GM10847 (cell line): ENCODE data around the gene UMODL1.

Source experiments
- POLR2A ChIP-seq: IDR thresholded peaks from 2 replicates; pipeline ENCODE4 v1.6.1; 2011; ENCODE audit not compliant: insufficient read length; ENCODE audit errors: extremely low read depth

UMODL1 gene

DNA sequence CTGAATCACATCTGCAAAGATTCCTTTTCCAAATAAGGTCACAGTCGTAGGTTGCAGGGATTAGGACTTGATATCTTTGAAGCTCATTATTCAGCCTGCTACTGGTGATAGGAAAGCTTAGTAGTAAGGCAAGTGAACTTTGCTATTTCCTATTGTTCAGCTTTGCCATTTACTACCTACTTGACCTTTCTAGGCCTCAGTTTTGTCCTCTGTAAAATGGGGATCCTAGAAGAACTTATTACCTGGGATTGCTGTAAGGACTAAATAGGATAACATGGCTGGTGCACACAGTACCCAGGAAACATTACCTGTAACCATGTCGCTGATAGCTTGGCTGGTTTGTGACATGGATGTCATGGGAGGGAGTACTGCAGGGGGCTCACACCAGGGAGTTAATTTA, 24.5 kb downstream of the UMODL1 start:
- TF ChIP-seq POLR2A: no peak

DNA sequence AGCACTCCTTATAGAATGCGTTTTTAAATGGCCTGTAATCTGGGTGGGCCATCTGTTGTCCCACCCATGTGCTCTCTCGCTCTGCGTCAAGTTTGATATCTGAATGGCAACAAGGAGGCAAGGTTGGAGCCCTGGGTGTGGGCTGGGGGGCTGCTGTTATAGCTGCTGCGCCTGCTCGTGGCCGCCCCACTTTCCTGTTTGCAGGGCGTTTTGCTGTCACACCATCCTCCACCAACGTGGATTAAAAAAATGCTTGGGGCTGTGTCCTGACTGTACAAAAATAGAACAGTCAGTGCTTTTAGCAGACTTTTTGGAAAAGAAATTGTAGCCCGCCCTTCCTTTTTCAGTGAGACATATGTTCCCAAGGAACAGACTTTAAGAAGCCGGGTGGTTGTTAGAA, 25.4 kb downstream of the UMODL1 start:
- no peak for TF ChIP-seq POLR2A

DNA sequence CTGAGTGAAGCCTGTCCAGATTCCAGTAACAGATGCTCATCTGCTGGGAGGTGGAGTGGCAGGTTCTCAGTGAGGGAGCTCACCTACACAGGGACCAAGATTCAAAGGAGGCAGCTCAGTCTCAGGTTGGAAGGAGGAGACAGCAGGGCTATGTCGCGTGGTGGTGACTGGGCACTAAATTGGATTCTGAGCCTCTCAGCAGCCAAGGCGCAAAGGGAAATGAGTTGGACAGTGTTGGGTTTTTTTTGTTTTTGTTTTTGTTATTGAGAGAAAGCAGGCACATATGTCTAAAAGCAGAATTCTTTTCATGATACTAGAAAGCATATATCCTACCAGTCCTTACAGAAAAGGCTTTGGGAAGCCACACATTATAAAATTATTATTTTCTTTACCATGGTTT, 26.2 kb downstream of the UMODL1 start:
- TF ChIP-seq POLR2A: no peak

DNA sequence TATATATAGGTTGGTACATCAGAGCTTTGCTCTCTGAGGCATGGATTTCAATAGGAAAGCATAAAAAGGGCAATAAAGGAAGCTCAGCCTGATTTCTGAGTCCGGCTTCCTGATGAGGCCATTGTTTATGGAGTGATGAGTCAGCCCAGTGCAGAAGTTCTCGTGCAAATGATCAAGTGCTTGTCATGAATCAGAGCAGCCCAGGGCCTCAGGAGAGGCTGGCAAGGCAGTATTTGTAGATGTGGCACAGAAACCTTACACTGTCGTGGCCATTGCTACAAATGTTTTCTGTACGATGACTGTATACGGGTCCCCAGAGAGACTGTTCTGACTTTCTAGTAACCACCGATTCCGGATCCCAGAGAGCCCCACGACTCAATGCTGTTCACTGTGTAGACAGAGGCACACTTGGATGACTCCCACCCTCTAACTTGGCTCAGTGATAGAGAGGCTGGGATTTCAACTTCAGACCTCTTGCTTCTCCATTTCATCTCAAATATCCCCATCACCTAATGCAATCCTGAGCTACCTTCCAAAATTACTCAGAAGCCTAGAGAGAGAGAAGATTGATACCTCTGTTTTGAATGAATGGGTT, 26.8 kb downstream of the UMODL1 start:
- TF ChIP-seq POLR2A: no peak

DNA sequence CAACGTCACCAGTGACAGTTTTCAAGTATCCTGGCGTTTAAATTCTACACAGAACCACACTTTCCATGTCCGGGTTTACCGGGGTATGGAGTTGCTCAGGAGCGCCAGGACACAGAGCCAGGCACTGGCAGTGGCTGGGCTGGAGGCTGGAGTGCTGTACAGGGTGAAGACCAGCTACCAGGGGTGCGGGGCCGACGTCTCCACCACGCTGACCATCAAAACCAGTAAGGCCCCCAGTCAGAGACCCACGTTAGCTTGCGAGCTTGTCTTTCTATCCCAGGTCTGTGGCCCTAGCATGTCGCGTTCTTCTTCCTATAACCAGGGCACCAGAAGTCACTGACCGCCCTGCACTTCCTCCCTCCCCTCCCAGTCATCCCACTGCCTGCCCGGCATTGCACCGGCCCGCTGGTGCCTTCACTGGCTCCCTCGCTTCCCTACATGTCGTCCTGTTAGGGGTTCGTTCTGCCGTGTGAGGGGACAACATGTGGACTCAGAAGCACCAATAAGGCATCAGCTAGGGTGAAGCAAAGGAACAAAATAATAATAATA, 27.9 kb downstream of the UMODL1 start:
- no peak for TF ChIP-seq POLR2A

DNA sequence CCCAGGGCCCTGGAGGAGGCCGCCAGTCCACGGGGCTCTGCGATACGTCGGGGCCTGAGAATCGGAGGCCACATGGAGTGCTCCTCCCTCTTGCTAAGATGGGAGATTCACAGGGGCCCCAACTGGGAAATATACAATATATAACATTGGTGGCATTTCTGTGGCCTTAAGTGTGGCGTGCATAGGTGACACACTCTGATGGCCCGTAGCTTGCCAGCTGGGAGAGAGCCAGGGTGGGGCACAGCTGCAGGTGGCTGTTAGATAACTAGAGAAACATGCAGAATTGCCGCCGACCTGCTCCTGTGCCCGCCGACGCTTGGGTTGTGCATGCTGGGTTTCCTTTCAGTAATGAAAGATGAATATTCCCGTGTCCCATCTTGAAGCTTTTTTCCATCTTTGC, 30.1 kb downstream of the UMODL1 start:
- no peak for TF ChIP-seq POLR2A

DNA sequence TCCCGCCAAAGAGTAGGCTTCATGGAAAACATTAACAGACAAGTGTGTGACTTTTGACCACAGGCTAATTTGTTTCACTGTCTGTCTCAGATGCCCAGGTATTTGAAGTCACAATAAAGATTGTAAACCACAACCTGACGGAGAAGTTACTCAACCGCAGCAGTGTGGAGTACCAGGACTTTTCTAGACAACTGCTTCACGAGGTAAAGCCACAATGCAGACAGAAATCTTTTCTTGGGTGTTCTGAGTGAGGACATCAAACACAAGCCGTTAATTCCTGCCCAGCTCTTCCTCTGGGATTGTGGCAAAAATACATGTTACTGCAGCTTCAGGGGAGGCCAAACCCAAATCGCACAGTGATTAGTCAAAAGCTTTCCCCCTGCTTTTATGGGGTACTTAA, 31.0 kb downstream of the UMODL1 start:
- TF ChIP-seq POLR2A: no peak

DNA sequence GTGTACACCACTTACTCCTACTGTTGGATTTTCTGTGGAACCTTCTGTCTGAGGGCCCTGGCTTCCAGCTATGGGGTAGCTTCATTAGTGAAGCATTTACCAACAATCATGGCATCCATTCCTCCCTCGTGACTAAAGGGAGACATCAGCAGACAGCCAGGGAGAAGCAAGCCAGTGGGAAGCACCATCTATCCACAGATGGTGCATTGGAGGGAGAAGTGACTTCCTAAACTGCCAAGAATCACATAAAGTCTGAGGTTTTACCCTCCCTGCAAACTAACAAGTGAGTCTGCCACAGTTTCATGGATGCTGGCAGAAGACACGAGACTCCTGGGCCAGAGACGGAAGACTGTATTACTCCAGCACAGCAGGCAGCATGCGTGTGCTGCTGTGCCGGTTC, 31.4 kb downstream of the UMODL1 start:
- TF ChIP-seq POLR2A: no peak

DNA sequence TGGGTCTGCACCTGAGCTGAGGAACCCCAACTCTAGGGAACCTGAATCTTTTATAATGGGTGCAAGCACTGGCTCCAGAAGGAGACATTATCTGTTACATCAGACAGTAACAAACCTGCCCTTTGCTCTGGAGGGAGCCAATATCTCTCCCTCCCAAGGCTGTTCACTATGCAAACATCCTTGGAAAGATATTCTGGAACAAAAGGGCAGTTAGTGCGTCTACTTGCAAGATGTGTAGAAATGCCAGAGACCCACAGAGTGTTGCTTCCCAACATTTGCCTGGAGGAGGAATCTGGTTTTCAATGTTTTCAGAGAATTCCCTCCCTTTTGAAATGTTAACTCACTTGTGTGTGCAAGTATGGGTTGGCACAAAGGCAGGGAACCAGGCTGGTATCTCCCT, 31.9 kb downstream of the UMODL1 start:
- no peak for TF ChIP-seq POLR2A

DNA sequence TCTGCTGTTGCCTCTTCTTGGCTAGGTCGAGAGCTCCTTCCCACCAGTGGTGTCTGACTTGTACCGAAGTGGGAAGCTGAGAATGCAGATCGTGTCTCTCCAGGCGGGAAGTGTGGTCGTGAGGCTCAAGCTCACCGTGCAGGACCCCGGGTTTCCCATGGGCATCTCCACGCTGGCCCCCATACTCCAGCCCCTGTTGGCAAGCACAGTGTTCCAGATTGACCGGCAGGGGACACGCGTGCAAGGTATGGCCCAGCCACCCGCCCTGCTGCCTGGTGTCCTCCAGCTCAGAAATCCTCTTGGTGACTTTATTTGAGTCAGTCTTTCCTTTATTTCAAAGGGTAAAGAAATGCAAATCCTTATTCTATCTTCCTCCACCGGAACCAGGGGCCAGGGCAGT, 32.7 kb downstream of the UMODL1 start:
- no peak for TF ChIP-seq POLR2A

DNA sequence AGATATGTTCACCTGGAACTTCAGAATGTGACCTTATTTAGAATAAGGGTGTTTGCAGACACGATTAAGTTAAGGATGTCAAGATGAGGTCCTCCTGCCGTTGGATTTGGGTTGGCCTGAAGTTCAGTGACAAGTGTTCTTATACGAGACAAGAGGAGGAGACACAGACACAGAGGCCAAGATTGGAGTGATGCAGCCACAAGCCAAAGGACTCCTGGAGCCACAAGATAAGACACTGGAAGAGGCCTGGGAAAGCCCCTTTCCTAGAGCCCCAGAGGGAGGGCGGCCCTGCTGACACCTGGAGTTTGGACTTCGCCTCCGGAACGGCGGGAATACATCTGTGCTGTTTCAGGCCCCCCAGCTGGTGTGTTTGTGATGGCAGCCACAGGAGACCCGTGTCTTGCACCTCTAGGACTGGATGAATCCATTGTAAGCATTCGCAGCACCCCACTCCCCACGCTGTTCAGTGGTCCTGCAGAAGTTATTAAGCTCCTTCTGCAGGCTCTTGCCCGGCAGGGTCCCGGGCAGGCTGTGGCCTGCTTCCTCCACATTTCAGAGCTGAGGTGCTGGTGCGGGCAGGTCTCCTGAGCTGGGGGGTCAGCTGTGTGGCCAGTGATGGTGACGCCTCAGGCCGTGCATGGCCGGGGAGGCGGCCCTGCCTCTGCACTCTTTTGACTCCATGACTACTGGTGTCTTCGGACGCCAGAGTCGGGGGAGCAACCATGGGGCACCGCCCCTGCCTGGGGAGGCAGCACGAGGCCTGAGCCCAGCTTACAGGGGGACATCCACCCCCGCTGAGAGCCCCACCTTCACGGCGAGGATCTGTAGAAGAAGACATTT, 34.6 kb downstream of the UMODL1 start:
- no peak for TF ChIP-seq POLR2A

DNA sequence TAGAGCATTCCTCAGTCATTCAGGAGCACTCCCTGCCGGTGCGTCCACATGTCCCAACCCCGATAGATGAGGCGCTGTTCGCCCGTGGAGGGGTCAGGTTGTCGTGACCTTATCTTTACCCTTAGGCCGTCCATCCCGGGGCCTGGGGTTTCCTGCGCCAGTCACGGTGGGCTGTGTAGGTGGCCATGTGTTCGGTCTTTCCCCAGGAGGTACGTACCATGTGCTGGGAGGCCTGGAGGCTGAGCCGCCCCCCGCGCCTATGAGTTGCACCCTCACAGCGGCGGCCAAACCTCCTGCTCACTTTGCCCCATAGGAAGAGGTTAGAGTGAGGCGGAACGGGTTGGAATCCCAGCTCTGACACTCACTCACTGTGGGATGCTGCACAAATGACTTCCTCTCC, 35.3 kb downstream of the UMODL1 start:
- TF ChIP-seq POLR2A: no peak

DNA sequence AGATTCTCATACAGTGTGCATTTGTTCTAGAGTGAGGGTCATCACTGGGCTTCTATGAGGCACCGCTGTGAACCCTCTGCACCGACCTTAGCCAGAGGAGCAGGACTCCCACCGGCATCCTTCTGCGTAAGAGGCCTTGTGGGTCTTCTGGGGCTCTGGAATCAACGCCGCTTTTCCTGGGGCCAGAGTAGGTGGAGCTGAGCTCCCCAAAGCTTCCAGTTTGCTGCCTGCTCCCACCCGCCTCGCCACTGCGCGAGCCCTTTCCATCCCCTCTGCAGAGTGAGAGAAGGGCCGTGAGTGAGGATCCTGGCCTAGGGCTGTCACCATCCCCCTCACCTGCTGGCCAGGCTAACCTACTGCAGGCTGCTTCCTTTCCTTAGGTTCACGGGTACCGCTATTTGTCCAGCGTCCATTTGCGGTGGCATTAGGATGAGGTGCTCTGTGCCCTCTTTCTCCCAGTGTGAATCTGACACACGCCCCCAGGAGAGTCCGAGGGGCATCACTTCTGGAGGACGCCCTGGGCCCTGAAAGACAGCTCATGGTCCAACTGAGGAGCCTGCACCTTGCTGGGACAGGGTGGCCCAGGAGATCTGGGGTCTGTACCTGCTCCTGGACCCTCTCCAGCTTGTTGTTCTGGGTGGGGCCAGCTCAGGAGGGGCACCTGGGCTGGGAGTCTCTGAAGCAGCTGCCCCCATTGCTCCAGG, 36.2 kb downstream of the UMODL1 start:
- TF ChIP-seq POLR2A: no peak

DNA sequence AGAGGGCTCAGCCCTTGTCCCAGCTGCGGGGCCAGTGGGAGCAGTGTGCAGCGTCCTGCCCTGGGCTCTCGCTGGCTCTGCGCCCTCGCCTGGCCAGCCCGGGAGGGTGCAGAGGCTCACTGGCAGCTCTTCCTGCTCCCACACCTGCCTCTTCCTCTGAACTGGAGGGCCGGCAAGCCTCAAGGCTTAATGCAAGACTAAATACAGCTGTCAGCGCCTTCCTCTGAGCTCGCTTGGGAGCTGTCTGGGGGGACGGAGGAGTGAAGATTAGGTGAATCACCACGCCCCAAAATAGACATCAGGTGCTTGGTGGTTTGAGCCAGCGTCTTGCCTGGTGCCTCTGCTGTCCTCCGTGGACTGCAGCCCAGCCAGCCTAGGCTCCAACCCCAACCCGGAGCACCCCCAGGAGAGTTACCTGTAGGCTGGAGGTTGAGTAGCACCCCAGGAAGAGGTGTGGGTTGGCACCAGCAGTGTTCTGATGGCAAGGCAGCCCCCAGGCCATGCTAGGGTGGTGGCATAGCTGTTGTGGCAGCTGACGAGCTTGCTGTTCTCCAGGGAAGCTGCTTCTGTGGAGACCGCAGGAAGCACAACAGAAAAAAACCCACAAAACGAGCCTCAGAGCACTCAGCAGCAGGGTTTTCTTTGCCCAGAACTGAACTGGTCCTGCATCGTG, 36.9 kb downstream of the UMODL1 start:
- no peak for TF ChIP-seq POLR2A

DNA sequence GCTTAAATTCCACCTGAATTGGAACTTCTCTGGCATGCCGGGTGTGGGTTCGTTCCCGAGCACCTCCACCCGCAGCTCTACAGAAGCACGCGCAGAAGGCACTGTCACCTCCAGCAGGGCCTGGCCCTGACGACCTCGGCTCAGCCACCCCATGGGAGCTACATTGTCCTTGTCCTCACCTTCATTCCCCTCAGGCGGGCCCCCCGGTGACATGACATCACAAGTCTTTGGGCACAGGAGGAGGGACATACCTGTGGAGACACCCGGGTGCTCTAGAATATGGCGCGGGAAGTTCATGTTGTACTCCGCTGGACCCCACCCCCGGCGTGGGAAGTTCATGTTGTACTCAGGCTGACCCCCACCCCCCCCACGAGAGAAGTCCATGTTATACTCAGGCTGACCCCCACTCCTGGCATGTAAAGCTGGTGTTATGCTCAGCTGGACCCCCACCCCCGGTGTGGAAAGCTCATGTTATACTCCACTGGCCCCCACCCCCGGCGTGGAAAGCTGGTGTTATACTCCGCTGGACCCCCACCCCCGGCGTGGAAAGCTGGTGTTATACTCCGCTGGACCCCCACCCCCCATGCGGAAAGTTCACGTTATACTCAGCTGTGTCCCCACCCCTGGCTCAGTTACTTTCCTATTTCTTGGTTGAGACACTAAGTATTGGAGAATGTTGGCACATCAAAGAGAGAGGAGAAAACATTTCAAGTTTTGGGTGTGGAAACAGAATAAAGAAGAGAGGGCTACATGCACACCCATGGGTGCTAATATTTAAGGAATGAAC, 37.6 kb downstream of the UMODL1 start:
- TF ChIP-seq POLR2A: no peak
